ENCODE results near the gene FRMD3. TPM values are rescaled to one million over a fixed set of nuclear protein-coding genes. Genes with fewer than 3 reads are reported as not detected.
A peak's percentile ranks its signal among the peaks of the same experiment; 100 is the strongest.

Gene FRMD3
- total RNA-seq = 0.40 to 0.49 TPM (median 0.43 TPM) in 3 replicates

- H3K9me3 Mint-ChIP-seq = no peaks in the 10 kb centered on the region
- peak; percentile 55 to 80 for DNase-seq (ENCODE audit: low spot score in 2 of 2, unreplicated experiment in 2 of 2)
- H3K27me3 Mint-ChIP-seq (ENCODE audit: low read depth) = peaks cover 96% of the 10 kb centered on the region
- H3K4me1 Mint-ChIP-seq = peaks cover 4% of the 10 kb centered on the region
- H3K36me3 Mint-ChIP-seq = no peaks in the 10 kb centered on the region
- H3K4me3 Mint-ChIP-seq = peak within 1 kb of the TSS; percentile 59
- peak; percentile 73 for TF ChIP-seq CTCF (IDR thresholded peaks at IDR 0.05; ENCODE audit: unreplicated experiment)
- no peak within 1 kb of the TSS for H3K27ac Mint-ChIP-seq
These were observed at the start of gene FRMD3 for GRCh38 chr9:83538172-83538889. TSS of gene FRMD3 (minus strand) at chr9:83538401. CDS start at chr9:83538231, 170 bp downstream.

GRCh38 chr9:83584995-83585394, 46.8 kb upstream of the FRMD3 start:
- TF ChIP-seq CTCF (IDR thresholded peaks at IDR 0.05; ENCODE audit: unreplicated experiment) = no peak
- Mint-ChIP-seq H3K4me1 (peaks cover 6% of the 10 kb centered on the region), H3K4me3 (no peak overlapping the region), H3K27me3 (ENCODE audit: low read depth) (peaks cover 8% of the 10 kb centered on the region), H3K9me3 (peaks cover 6% of the 10 kb centered on the region), H3K36me3 (no peaks in the 10 kb centered on the region), H3K27ac (no peak overlapping the region)
- DNase-seq (ENCODE audit: low spot score in 2 of 2, unreplicated experiment in 2 of 2) = no peak

GRCh38 chr9:83583151-83584014, 45.2 kb upstream of the FRMD3 start:
- DNase-seq (ENCODE audit: low spot score in 2 of 2, unreplicated experiment in 2 of 2) = peak in 1 of 2 experiments; percentile 58
- peaks cover 6% of the 10 kb centered on the region for H3K4me1 Mint-ChIP-seq
- H3K27me3 Mint-ChIP-seq (ENCODE audit: low read depth) = peaks cover 8% of the 10 kb centered on the region

GRCh38 chr9:83582029-83582428, 43.8 kb upstream of the FRMD3 start:
- H3K27ac Mint-ChIP-seq = no peak overlapping the region
- no peak for TF ChIP-seq CTCF (IDR thresholded peaks at IDR 0.05; ENCODE audit: unreplicated experiment)
- peaks cover 9% of the 10 kb centered on the region for H3K36me3 Mint-ChIP-seq
- H3K4me3 Mint-ChIP-seq = no peak overlapping the region
- DNase-seq (ENCODE audit: low spot score in 2 of 2, unreplicated experiment in 2 of 2) = no peak
- H3K27me3 Mint-ChIP-seq (ENCODE audit: low read depth) = peaks cover 11% of the 10 kb centered on the region
- H3K4me1 Mint-ChIP-seq = no peaks in the 10 kb centered on the region
- peaks cover 36% of the 10 kb centered on the region for H3K9me3 Mint-ChIP-seq

More at GRCh38 chr9:83583151-83584014, 45.2 kb upstream of the FRMD3 start:
- Mint-ChIP-seq H3K36me3 (peaks cover 9% of the 10 kb centered on the region), H3K9me3 (peaks cover 22% of the 10 kb centered on the region), H3K27ac (no peak overlapping the region), H3K4me3 (no peak overlapping the region)
- TF ChIP-seq CTCF (IDR thresholded peaks at IDR 0.05; ENCODE audit: unreplicated experiment) = peak; percentile 60

GRCh38 chr9:83574482-83574881, 36.3 kb upstream of the FRMD3 start:
- DNase-seq (ENCODE audit: low spot score in 2 of 2, unreplicated experiment in 2 of 2) = no peak
- H3K4me1 Mint-ChIP-seq = no peaks in the 10 kb centered on the region
- peaks cover 7% of the 10 kb centered on the region for H3K36me3 Mint-ChIP-seq
- peaks cover 30% of the 10 kb centered on the region for H3K9me3 Mint-ChIP-seq
- no peak overlapping the region for H3K27ac Mint-ChIP-seq
- peaks cover 8% of the 10 kb centered on the region for H3K27me3 Mint-ChIP-seq (ENCODE audit: low read depth)
- TF ChIP-seq CTCF (IDR thresholded peaks at IDR 0.05; ENCODE audit: unreplicated experiment) = no peak
- H3K4me3 Mint-ChIP-seq = no peak overlapping the region
